ENCODE data around the gene TNFRSF1B.

TNFRSF1B gene

DNA sequence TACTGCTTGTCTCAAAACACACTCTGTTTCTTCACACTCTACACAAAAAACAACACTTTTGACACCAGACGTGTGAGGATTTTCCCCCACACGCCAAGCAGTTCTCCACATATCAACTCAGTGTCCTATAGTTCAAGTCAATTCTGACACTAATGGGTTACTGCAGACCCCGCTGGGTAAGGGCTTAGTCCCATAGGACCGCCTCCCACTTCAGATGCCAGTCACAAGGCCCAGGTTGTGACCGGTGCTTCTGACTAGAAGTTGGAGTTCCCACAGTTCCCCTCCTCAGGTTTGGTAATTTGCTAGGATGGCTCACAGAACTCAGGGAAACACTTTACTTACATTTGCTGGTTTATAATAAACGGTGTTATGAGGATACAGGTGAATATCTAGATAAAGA lies 83.0 kb downstream of the TNFRSF1B start:
- H2BK120ac ChIP-seq (ENCODE audit: insufficient read depth, low read length, poor library complexity): no peak overlapping the region
- no peak overlapping the region for H4K8ac ChIP-seq (ENCODE audit: low read depth, low read length)
- H3K14ac ChIP-seq (ENCODE audit: low read length): no peak overlapping the region
- H3K4me1 ChIP-seq (ENCODE audit: control insufficient read depth in 1 of 2, insufficient read depth in 2 of 2, low read length in 2 of 2): no peaks in the 10 kb centered on the region
- no peaks in the 10 kb centered on the region for H3K9me3 ChIP-seq (ENCODE audit: insufficient read depth, low read depth, low read length)
- H3K9ac ChIP-seq (ENCODE audit: low read length): no peak overlapping the region
- H3K27me3 ChIP-seq (ENCODE audit: insufficient read depth, low read length): no peaks in the 10 kb centered on the region
- H3K79me1 ChIP-seq (ENCODE audit: low read length): no peaks in the 10 kb centered on the region
- no peak overlapping the region for H3K4me3 ChIP-seq (ENCODE audit: low read depth, low read length)
- no peak overlapping the region for H3K27ac ChIP-seq (ENCODE audit: low read depth, low read length)
- no peak overlapping the region for H2BK5ac ChIP-seq (ENCODE audit: low read depth, low read length, poor library complexity)
- WGBS (ENCODE audit: extremely low coverage, insufficient coverage, insufficient read length): no CpG with 5 or more reads among the region's 6 CpGs
- no peak overlapping the region for H4K91ac ChIP-seq (ENCODE audit: low read depth, low read length)
- no peak overlapping the region for H3K4me2 ChIP-seq (ENCODE audit: low read length)
- no peak for DNase-seq
- peaks cover 19 to 38% of the 10 kb centered on the region in 2 experiments for H3K36me3 ChIP-seq (ENCODE audit: control insufficient read depth in 1 of 2, insufficient read depth in 2 of 2, low read length in 2 of 2)
- no peak overlapping the region for H4K12ac ChIP-seq (ENCODE audit: low read depth, low read length)
- H2BK12ac ChIP-seq (ENCODE audit: low read length): no peak overlapping the region
- no peak overlapping the region for H3K18ac ChIP-seq (ENCODE audit: low read length)
- no peaks in the 10 kb centered on the region for H3K79me2 ChIP-seq (ENCODE audit: control insufficient read depth, insufficient read depth, low read length, poor library complexity)
- H2AK5ac ChIP-seq (ENCODE audit: low read length): no peak overlapping the region
- no peak overlapping the region for H2AFZ ChIP-seq (ENCODE audit: insufficient read depth, low read length, poor library complexity)
- H3K4ac ChIP-seq (ENCODE audit: low read depth, low read length): no peak overlapping the region
- H3K23ac ChIP-seq (ENCODE audit: low read length): no peak overlapping the region

DNA sequence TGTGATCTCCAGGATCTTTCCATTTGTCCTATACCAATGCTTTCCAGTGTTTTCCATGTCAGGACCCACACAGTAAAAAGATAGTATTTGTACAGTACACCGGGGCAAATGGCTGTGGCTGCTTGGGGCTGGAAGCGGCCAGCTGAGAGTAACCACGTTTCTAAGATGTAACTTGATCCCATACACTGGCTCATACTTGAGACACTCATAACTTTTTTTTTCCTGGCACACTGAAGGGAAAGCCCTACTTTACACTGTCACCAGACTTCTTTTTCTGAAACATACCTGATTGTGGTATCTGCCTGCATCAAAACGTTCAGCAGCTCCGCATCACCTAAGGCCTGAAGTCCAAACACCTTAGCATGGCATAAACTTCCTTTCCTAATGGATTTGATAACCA lies 84.7 kb downstream of the TNFRSF1B start:
- no peak overlapping the region for H2BK12ac ChIP-seq (ENCODE audit: low read length)
- H3K9me3 ChIP-seq (ENCODE audit: insufficient read depth, low read depth, low read length): no peaks in the 10 kb centered on the region
- no peak for DNase-seq
- H3K14ac ChIP-seq (ENCODE audit: low read length): no peak overlapping the region
- no peak overlapping the region for H3K4me3 ChIP-seq (ENCODE audit: low read depth, low read length)
- no peak overlapping the region for H2BK120ac ChIP-seq (ENCODE audit: insufficient read depth, low read length, poor library complexity)
- no peak overlapping the region for H4K91ac ChIP-seq (ENCODE audit: low read depth, low read length)
- H3K4ac ChIP-seq (ENCODE audit: low read depth, low read length): no peak overlapping the region
- no peak overlapping the region for H2AFZ ChIP-seq (ENCODE audit: insufficient read depth, low read length, poor library complexity)
- H3K36me3 ChIP-seq (ENCODE audit: control insufficient read depth in 1 of 2, insufficient read depth in 2 of 2, low read length in 2 of 2): peaks cover 19 to 35% of the 10 kb centered on the region in 2 experiments
- no CpG with 5 or more reads among the region's 5 CpGs for WGBS (ENCODE audit: extremely low coverage, insufficient coverage, insufficient read length)
- no peak overlapping the region for H3K9ac ChIP-seq (ENCODE audit: low read length)
- no peak overlapping the region for H4K12ac ChIP-seq (ENCODE audit: low read depth, low read length)
- H3K18ac ChIP-seq (ENCODE audit: low read length): no peak overlapping the region
- no peaks in the 10 kb centered on the region for H3K79me1 ChIP-seq (ENCODE audit: low read length)
- no peak overlapping the region for H4K8ac ChIP-seq (ENCODE audit: low read depth, low read length)
- H3K27ac ChIP-seq (ENCODE audit: low read depth, low read length): no peak overlapping the region
- no peak overlapping the region for H2AK5ac ChIP-seq (ENCODE audit: low read length)
- H3K4me1 ChIP-seq (ENCODE audit: control insufficient read depth in 1 of 2, insufficient read depth in 2 of 2, low read length in 2 of 2): no peaks in the 10 kb centered on the region
- no peak overlapping the region for H3K23ac ChIP-seq (ENCODE audit: low read length)
- no peak overlapping the region for H2BK5ac ChIP-seq (ENCODE audit: low read depth, low read length, poor library complexity)
- H3K79me2 ChIP-seq (ENCODE audit: control insufficient read depth, insufficient read depth, low read length, poor library complexity): no peaks in the 10 kb centered on the region
- no peaks in the 10 kb centered on the region for H3K27me3 ChIP-seq (ENCODE audit: insufficient read depth, low read length)
- H3K4me2 ChIP-seq (ENCODE audit: low read length): no peak overlapping the region

DNA sequence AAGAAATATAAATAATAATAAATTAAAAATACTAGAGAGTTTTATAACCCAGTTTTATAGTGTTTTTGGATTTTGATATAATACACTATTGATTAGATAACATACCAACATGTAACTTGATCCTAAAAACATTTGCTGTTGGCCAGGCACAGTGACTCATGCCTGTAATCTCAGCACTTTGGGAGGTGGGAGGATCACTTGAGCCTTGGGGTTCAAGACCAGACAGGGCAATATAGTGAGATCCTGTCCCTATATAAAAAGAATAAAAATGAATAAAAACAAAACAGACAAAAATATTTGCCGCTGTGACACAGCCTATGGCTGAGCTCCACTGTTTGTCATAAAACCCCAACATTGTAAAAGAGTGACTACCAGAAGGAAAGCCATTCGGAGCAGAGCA lies 89.1 kb downstream of the TNFRSF1B start:
- H4K91ac ChIP-seq (ENCODE audit: low read depth, low read length): no peak overlapping the region
- no peak overlapping the region for H3K14ac ChIP-seq (ENCODE audit: low read length)
- no peak overlapping the region for H4K8ac ChIP-seq (ENCODE audit: low read depth, low read length)
- no peak overlapping the region for H3K4me3 ChIP-seq (ENCODE audit: low read depth, low read length)
- H3K4ac ChIP-seq (ENCODE audit: low read depth, low read length): no peak overlapping the region
- H2BK120ac ChIP-seq (ENCODE audit: insufficient read depth, low read length, poor library complexity): no peak overlapping the region
- H3K27me3 ChIP-seq (ENCODE audit: insufficient read depth, low read length): no peaks in the 10 kb centered on the region
- H3K4me2 ChIP-seq (ENCODE audit: low read length): no peak overlapping the region
- H2BK12ac ChIP-seq (ENCODE audit: low read length): no peak overlapping the region
- no peak overlapping the region for H2AK5ac ChIP-seq (ENCODE audit: low read length)
- no peak overlapping the region for H3K18ac ChIP-seq (ENCODE audit: low read length)
- no peak overlapping the region for H3K23ac ChIP-seq (ENCODE audit: low read length)
- H3K4me1 ChIP-seq (ENCODE audit: control insufficient read depth in 1 of 2, insufficient read depth in 2 of 2, low read length in 2 of 2): no peaks in the 10 kb centered on the region
- H3K9ac ChIP-seq (ENCODE audit: low read length): no peak overlapping the region
- H3K36me3 ChIP-seq (ENCODE audit: control insufficient read depth in 1 of 2, insufficient read depth in 2 of 2, low read length in 2 of 2): peaks cover 20 to 39% of the 10 kb centered on the region in 2 experiments
- WGBS (ENCODE audit: extremely low coverage, insufficient coverage, insufficient read length): no CpG with 5 or more reads among the region's 2 CpGs
- DNase-seq: no peak
- H4K12ac ChIP-seq (ENCODE audit: low read depth, low read length): no peak overlapping the region
- H3K27ac ChIP-seq (ENCODE audit: low read depth, low read length): no peak overlapping the region
- H3K79me1 ChIP-seq (ENCODE audit: low read length): no peaks in the 10 kb centered on the region
- no peaks in the 10 kb centered on the region for H3K79me2 ChIP-seq (ENCODE audit: control insufficient read depth, insufficient read depth, low read length, poor library complexity)
- no peak overlapping the region for H2BK5ac ChIP-seq (ENCODE audit: low read depth, low read length, poor library complexity)
- H2AFZ ChIP-seq (ENCODE audit: insufficient read depth, low read length, poor library complexity): no peak overlapping the region
- H3K9me3 ChIP-seq (ENCODE audit: insufficient read depth, low read depth, low read length): no peaks in the 10 kb centered on the region

DNA sequence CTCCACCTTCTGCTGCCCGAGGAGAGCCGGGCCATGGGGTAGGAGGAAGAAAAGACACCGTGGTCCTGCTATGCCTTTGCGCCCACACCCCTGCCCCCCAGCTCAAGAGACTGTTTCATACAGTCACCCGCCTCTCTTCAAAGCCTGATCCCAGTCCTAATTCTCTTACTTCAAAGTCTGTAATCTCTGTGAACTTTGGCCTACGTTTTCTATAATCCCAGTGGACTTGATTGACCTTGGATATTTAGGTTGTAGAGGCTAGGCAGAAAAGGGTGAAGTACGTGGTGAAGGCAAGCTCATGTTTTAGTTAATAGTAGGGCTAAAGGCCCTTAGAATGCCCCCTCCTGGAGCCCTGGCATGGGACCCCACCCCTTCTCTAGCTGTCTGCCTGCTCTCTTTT lies 91.5 kb downstream of the TNFRSF1B start:
- H3K4me2 ChIP-seq (ENCODE audit: low read length): no peak overlapping the region
- no peak overlapping the region for H3K27ac ChIP-seq (ENCODE audit: low read depth, low read length)
- H2AK5ac ChIP-seq (ENCODE audit: low read length): no peak overlapping the region
- H4K12ac ChIP-seq (ENCODE audit: low read depth, low read length): no peak overlapping the region
- H2BK120ac ChIP-seq (ENCODE audit: insufficient read depth, low read length, poor library complexity): no peak overlapping the region
- no peak overlapping the region for H2BK12ac ChIP-seq (ENCODE audit: low read length)
- no peak for DNase-seq
- H3K4me3 ChIP-seq (ENCODE audit: low read depth, low read length): no peak overlapping the region
- H3K23ac ChIP-seq (ENCODE audit: low read length): no peak overlapping the region
- H3K79me2 ChIP-seq (ENCODE audit: control insufficient read depth, insufficient read depth, low read length, poor library complexity): no peaks in the 10 kb centered on the region
- no peaks in the 10 kb centered on the region for H3K27me3 ChIP-seq (ENCODE audit: insufficient read depth, low read length)
- no peak overlapping the region for H2AFZ ChIP-seq (ENCODE audit: insufficient read depth, low read length, poor library complexity)
- H4K8ac ChIP-seq (ENCODE audit: low read depth, low read length): no peak overlapping the region
- H3K4me1 ChIP-seq (ENCODE audit: control insufficient read depth in 1 of 2, insufficient read depth in 2 of 2, low read length in 2 of 2): no peaks in the 10 kb centered on the region
- no peak overlapping the region for H3K9ac ChIP-seq (ENCODE audit: low read length)
- H3K36me3 ChIP-seq (ENCODE audit: control insufficient read depth in 1 of 2, insufficient read depth in 2 of 2, low read length in 2 of 2): peaks cover 23 to 42% of the 10 kb centered on the region in 2 experiments
- H3K4ac ChIP-seq (ENCODE audit: low read depth, low read length): no peak overlapping the region
- no peak overlapping the region for H4K91ac ChIP-seq (ENCODE audit: low read depth, low read length)
- H3K18ac ChIP-seq (ENCODE audit: low read length): no peak overlapping the region
- no peak overlapping the region for H3K14ac ChIP-seq (ENCODE audit: low read length)
- no peak overlapping the region for H2BK5ac ChIP-seq (ENCODE audit: low read depth, low read length, poor library complexity)
- no peaks in the 10 kb centered on the region for H3K9me3 ChIP-seq (ENCODE audit: insufficient read depth, low read depth, low read length)
- WGBS (ENCODE audit: extremely low coverage, insufficient coverage, insufficient read length): no CpG with 5 or more reads among the region's 7 CpGs
- H3K79me1 ChIP-seq (ENCODE audit: low read length): no peaks in the 10 kb centered on the region
